HG03432 (cell line): ENCODE results near the gene EPN3.

Source experiments
- ATAC-seq: cut with Tn5 transposase; IDR thresholded peaks from one replicate; pipeline ENCODE4 v1.9.1; 2021; ENCODE audit warnings: mild to moderate bottlenecking, moderate library complexity; ENCODE audit not compliant: unreplicated experiment

EPN3 gene

DNA sequence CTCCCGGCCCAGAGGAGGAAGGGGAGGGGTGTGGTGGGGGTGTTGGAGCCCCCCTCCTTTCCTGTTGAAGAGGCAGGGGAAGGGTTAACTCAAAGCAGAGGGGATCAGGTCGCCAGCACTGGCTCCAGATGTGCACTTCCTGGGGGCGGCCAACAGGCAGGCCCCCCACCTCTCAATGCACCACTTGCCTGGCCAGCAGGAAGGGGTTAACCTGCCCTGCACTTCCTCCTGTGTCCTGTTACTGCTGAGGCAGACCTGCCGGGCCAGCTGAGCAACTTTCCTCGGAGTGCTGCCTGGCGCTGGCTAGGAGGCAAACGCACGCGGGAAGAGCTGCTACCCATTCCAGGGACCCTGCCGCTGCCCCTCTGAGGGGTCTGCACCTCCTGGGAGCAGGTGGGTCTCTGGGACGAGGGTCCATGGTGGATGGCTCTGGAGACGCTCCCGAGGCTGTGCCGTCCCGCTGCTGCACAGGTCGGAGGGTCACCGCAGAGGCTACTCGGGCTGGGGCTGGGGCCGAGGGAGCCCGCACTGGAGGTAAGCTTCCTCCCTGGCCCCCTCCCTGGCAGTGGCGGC is at the start of gene EPN3:
TSS of gene EPN3 (plus strand) at position 284 of the 573 bp plus-strand sequence. CDS start 3,822 bp downstream, outside the sequence.
- ATAC-seq, result no peak

DNA sequence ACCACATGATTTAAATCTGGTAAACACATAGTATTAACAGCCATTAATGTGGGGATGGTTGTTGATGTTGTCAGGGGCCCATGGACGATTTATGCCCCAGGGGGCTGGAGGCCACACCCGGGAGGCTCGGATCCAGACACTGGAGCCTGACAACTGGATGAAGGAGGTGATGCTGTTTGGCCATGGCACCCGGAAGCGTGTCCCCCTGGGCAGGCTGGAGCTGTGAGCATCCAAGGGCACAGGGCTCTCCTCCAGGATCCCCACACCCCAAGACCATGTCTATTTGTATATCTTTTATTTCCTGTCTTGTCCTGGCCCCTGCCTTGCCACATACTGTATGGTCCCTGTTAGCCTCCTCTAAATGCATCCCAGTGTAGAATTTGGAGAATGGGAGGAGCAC is 49.3 kb upstream of the EPN3 start:
- no peak for ATAC-seq

DNA sequence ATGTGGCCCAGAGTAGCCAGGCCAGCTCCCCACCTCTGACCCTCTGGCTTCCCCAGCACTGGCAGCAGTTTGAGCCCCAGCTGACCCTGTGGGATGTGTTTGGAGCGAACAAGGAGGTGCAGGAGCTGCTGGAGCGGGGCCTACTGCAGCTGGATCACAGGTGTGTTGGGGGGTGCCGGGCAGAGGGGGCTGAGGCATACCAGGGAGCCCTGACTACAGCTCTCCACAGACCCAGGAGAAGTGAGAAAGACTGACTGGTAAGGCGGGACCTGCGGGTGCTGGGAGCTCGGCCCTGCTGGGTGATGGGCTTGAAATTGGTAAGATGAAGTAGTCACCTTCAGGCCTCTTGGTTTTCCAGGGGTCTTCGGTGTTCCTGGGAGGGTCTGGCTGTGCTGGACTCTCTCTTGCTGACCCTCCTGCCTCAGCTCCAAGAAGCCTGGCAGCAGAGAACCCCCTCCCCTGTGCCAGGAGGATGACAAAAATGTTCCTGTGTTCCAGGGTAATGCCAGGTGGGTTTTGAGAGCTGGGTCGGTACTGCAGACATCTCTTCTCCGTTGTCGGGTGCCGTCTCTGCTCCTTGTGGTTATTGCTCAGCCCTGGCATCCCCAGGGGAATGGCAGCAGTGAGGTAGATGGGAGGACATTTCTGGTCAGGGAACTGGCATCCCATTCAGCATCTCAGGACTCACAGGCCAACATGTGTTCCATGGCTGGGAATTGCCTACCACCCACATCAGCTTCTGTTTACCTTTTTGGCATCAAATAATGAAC is 48.0 kb upstream of the EPN3 start:
- ATAC-seq, result no peak

DNA sequence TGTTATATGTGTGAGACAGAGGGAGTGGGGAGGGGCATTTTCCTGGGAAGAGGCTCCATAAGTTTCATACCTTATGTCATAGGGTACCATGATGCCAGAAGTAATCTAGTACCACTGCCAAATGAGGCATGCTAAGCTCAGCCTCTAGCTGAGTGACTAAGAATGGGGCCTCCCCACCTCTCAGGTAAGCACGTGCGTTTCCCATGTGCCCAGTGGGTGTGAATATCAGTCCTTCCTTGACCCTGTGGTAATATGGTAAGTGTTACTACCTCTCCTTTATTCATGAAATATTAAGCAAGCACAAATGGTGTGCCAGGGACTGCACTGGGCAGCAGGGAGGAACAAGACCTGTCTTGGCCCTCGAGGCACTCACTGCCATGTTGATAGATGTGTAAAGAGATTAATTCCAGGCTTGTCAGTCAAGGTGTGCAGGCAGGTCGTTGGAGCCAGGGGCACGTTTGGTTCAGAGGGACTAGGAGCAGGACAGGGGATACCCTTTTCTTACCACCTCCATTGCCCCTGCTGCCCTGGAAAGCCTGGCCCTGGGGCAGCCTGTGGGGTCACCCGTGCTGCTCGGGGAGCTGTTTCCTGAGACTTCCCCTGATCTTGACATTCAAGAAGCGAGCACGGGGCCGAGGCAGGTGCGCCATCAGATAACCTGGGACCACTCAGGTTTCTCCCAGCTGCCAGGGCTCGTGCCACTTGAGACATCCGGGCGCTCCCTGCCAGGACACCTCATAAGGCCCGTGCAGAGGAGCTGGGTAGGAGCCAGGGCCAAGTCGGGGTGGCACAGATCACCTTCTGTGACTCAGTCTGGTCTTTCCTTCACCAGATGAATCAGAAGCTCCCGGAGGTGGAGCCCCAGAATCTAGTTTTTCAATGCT is 45.1 kb upstream of the EPN3 start:
- no peak for ATAC-seq

DNA sequence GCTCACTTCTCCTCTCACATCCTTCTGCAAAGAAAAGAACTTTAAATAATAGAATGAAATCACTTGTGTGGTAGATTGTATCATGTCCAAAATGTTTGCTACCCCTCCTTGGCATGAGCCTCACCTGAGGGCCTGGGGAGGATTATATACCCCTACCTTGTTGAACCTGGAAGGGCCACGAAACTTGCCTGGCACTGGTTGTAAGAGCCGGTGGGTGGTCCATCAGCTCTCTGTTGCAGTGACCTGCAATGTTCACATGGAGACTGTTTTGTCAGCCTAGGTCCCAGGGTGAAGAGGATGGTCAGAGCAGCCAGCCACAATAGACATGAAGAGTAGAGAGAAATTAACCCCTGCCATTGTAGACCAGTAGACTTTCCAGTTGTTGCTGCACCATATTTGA is 43.7 kb upstream of the EPN3 start:
- ATAC-seq, result no peak

DNA sequence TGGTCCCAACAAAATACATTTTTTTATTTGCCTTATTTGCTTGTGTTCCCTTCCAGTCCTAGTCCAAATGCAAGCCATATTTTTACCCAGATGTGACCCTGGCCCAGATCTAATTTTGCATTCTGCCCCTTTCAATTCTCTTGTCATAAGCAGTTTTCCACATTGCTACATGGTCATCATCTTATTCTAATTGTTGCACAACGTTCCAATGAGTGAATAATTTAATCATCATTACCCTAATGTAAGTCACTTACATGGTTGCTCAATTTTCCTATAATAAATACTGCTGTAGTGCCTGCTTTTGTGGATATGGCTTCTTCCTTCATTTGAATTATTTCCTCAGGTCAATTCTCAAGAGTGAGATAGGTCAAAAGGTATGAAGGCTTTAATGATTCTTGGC is 41.0 kb upstream of the EPN3 start:
- ATAC-seq, result no peak

DNA sequence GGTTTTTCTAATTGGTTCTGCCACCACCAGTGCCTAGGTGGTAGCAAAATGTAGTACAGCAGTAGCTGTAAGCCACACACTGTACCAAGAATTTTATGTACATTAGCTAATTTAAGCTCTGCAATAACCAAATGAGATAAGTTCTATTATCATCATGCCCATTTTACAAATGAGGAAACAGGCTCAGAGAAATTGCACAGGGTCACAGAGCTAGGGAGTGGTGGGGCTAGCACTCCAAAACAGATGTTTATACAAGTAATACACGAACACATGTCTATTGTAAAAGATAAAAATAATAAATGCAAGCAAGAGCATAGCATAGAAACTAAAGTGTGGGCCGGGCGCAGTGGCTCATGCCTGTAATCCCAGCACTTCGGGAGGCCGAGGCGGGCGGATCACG is 40.3 kb upstream of the EPN3 start:
- ATAC-seq, result no peak

DNA sequence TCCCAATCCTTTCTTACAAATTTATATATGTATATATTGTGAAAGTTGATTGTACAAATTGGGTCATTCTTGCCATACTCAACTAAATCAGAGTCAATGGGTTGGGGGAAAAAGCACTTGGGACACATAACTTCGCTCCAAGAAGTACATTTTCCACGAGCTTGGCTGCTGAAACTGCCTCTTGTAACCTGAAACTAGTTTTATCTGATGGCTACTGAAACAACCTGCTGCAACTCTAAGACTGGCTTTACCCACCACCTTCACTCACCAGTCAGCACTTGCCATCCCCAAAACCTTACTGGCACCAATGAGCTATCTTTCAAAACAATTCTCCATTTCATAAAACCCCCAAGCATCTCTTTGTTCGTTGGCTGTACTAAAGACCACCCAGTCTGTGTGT is 38.8 kb upstream of the EPN3 start:
- ATAC-seq, result no peak

DNA sequence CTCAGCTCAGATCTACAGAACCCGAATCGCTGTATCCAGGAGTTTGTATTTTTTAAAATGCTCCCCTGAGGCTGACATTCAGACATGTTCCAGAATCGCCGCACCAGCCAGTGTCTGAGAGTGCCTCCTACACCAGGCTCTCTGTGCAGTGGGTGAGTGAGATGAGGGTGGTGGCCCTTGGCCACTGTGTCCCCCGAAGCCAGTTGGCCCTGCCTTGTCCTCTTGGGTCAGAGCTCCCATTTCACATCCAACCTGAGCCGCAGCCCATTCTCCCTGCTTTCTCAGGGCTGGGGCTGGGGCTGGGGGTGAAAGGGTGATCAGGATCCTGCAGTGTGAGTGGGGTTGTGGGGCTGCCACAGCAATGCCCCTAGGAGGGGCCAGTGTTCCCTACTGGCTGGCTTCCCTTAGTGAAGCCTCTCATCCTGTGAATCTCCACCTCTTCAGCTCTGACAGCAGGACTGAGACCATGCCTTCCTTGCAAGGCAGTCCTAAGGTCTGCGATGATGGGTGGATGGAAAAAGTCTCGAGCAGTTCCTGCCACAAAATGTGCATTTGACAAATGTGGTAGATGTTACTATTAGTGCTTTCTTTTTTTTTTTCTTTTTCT is 37.2 kb upstream of the EPN3 start:
- ATAC-seq, result no peak

DNA sequence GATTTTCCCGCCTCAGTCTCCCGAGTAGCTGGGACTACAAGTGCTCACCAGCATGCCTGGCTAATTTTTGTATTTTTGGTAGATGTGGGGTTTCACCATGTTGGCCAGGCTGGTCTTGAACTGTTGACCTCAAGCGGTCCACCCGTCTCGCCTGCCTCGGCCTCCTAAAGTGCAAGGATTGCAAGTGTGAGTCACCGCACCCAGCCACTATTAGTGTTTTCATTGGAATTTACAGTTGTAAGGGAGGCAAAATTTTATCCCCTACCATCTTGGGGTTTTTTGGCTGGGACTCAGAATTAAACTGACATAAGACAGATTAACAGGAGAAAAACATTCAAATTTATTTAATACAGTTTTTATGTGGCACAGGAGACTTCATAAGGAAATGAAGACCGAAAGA is 36.6 kb upstream of the EPN3 start:
- ATAC-seq, result no peak

DNA sequence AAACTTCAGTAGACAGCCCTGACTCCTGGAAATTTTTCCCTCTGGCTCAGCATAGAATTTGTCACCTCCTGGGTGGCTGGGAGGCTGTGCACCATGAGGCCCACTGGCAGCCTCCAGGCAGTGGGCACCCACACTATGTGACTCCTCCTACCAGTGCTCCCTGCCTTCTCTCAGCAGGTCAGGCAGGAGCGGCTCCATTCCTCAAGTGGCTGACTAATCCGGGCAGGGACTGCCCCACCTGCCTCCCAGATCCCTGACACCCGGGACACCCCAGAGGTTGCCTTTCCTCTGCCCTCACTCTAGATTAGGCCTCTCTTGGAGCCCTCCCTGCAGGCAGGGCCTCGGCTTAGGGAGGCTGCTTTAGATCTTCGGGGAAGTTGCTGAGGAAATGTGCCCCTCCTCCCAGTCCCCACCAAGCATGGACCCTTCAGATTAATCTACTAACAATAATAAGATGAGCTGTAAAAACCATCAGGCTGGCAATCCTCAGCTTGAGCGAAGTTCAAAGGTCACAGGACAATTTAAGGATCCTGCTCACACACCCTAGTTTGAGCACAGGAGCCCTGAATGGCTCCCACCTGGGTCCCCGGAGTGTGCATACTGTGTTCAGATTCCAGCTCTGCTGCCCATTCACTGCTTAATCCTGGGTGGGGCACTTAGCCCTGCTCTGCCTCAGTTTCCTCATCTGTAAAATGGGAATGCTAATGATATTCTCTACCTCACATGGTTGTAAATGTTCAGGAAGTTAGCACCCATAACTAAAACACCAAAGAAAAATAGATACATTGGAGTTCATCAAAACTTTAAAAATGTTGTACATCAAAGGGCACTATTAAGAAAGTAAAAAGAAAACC is 34.3 kb upstream of the EPN3 start:
- no peak for ATAC-seq

DNA sequence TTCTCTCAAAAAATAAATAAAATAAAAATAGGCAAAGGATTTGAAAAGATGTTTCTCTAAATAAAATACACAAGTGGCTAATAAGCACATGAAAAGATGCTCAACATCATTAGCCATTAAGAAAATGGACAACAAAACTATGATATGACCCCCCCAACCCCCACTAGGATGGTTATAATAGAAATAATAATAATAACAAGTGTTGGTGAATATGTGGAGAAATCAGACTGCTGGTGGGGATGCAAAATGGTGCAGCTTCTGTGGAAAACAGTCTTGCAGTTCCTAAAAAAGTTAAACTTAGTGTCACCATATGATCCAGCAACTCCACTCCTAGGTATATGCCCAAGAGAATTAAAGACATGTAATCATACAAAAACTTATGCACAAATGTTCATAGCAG is 33.3 kb upstream of the EPN3 start:
- ATAC-seq, result no peak

DNA sequence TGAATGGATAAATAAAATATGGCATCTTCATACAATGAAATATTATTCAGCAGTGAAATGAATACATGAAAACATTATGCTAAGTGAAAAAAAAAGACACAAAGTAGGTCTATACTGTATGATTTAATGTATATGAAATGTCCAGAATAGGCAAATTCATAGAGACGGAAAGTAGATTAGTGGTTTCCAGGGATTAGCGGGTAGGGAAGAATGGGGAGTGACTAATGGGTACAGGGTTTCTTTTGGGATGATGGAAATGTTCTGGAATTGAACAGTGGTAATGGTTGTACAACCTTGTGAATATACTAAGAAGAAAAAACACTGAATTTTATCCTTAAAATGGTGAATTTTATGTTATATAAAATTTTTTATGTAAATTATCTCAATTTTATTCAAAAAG is 32.8 kb upstream of the EPN3 start:
- no peak for ATAC-seq

DNA sequence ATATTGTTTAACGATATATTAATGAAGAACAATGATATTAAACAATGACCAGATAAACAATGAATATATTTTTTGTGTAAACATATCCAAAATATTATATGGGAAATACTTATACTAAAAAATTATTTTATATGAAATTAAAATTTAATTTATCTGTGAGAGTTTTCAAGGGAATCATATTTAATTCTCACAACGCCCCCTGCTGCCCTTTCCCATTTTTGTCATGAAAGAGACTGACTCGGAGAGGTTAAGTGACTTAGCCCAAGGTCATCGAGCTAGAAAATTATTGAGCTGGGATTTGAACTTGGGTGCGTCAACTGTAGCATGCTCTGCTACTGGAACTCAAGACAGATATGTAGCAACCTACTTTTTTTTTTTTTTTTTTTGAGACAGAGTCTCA is 31.5 kb upstream of the EPN3 start:
- no peak for ATAC-seq

DNA sequence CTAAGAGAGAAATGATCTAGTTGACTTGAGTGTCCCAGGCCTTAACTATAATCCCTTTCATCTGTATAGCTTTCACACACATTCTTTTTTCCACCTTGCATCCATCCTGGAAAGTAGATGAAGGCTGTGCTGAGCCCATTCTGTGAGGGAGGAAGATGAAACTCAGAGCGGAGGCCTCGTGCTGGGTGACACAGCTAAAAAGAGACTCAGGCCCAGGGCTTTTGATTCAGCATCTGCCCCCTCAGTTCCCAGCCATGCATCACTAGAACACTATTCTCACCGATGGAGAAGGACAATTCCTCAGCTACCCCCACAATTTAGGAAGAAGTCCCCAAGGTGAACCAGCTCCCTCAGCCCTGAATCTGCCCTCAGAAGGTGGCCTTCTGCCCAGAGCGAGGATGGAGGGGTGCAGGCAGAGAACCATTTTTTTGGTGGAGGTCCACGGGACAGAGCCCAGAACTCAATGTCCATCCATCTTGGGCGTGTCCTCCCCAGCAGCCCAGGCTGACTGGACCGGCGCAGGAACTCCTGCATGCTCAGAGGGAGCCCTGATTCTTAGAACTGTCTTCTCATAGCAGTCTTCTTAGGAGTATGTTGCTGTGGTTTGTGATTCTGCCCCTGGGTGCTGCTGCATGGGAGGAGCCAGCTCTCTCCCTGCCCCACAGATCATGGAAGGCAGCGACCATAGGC is 30.1 kb upstream of the EPN3 start:
- no peak for ATAC-seq

DNA sequence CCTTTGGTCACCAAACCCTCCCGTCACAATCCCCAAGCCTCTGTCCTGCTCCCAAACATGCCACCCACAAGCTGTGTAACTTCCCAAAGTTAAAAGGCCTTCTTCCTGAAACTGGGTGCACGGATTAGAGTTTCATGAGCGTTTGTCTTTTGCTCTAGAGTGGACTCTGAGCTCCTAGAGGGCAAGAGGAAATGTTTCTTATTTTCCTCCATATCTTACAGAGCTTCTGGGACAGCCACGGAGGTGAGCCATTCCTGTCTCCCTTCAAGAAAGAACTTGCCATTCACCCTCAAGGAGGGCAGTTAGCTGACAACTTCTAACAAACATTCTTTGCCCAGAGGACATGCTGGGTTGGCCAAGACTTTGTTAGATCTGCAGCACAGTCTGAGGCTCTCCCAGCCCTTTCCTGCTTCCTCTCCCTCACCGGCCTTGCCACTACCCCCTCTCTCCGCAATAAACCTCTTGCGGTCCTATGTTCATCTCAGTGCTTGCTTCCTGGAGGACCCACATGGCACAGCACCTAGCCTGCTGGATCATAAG is 26.9 kb upstream of the EPN3 start:
- no peak for ATAC-seq

DNA sequence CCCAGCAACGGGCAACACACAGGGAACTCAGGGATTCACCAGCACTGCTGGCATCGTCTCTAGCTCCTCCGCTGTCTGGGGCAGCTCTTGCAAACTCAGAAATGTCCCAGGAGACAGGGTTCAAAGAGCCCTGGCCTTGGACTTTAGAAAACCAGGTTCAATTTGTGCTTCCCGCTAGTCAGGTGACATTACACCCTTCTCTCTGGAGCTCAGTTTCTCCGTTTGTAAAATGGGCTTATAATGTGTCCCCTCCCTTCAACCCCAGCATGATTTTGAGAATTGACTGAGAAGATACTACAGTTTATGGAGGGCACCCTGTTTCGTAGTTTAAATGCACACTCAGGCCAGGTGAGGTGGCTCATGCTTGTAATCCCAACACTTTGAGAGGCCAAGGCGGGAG is 26.2 kb upstream of the EPN3 start:
- no peak for ATAC-seq

DNA sequence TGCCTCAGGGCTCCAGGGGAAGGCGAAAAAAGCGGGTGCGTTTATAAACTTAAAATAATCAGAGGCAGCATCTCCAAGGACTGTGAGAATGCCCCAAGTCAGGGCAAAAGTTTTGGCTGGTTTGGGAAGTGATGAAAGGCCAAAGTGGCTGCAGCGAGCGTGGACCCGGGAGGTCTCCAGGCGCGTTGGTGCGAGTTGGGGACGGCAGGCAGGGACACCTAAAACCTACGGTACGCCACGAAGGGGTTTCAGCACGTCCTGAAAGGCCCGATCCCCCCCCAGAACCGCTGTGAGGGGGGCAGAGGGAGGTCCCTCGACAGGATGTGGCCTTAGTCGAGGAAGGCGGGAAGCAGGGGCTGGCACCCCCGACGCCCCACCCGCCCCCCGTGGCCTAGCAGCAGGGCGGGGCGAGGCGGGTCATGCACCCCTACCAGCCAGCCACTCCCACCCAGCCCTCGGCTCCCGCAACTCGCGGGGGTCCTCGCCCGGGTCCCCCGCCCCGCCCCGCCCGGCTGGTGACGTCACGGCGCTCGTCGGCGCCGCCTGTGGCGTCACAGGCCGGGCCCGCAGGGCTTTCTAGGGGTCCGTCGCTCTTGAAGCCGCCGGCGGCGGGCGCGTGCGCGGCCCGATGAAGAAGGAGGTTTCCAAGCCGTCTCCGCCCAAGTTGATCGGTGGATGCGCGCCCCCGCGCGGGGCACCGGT is 24.5 kb upstream of the EPN3 start, which contains the start of gene MYCBPAP:
TSS of gene MYCBPAP (plus strand) at position 569 of the 702 bp plus-strand sequence. CDS start 236 bp downstream, outside the sequence.
- peak; percentile 62 for ATAC-seq
